GM12872 (cell line): Measurements from ENCODE around the gene SPOP.

Experiments
- CTCF ChIP-seq: IDR thresholded peaks from 3 replicates; pipeline ENCODE4 v1.5.1; 2011; ENCODE audit warnings: low read depth, mild to moderate bottlenecking, low read length, moderate library complexity; ENCODE audit not compliant: insufficient read depth

Gene SPOP

GRCh38 chr17:49680314-49680713, 2.4 kb upstream of the SPOP start:
- no peak for TF ChIP-seq CTCF

- TF ChIP-seq CTCF = 0 out of 3 replicates have a peak, but pooled peaks have one; percentile 1
These were observed 564 bp downstream of the SPOP start for GRCh38 chr17:49677134-49677932.

- TF ChIP-seq CTCF = no peak
These were observed 1.5 kb downstream of the SPOP start for GRCh38 chr17:49676276-49676868.

GRCh38 chr17:49674507-49674906, 3.4 kb downstream of the SPOP start:
- no peak for TF ChIP-seq CTCF

GRCh38 chr17:49670641-49671040, 7.3 kb downstream of the SPOP start:
- no peak for TF ChIP-seq CTCF

- TF ChIP-seq CTCF = no peak
These were observed 7.9 kb downstream of the SPOP start for GRCh38 chr17:49670002-49670401.

- no peak for TF ChIP-seq CTCF
These were observed 10.0 kb downstream of the SPOP start for GRCh38 chr17:49667854-49668253.
